ENCODE measurements around the gene PIEZO2. TPM values are rescaled to one million over a fixed set of nuclear protein-coding genes. Genes with fewer than 3 reads are reported as not detected.

Gene PIEZO2
- total and polyA plus RNA-seq, 2 experiments from 2014 or later = 24.5 to 70.8 TPM

- Histone ChIP-seq H2AFZ (no peak overlapping the region), H3K27me3 (no peaks in the 10 kb centered on the region), H3K4me2 (no peak overlapping the region), H3K4me1 (ENCODE audit: insufficient read depth) (peaks cover 14% of the 10 kb centered on the region), H3K9me2 (replicated peaks; ENCODE audit: insufficient read depth) (no peaks in the 10 kb centered on the region), H3K27ac (no peak overlapping the region), H3K9me3 (ENCODE audit: low read depth) (no peaks in the 10 kb centered on the region), H3K4me3 (no peak overlapping the region), H3K79me2 (peaks cover 2% of the 10 kb centered on the region), H4K20me1 (ENCODE audit: insufficient read depth, poor library complexity, severe bottlenecking) (no peaks in the 10 kb centered on the region), H3K36me3 (replicated peaks; ENCODE audit: insufficient read depth, low read depth) (no peaks in the 10 kb centered on the region)
- 69% methylated on average over 8 of the region's 8 CpGs for WGBS (ENCODE audit: low lambda C conversion rate, missing lambda C conversion rate)
- no peak for DNase-seq (ENCODE audit: low spot score)
- TF ChIP-seq EZH2phosphoT487 (IDR thresholded peaks at IDR 0.05; ENCODE audit: low read depth, severe bottlenecking, unreplicated experiment) = no peak
- TF ChIP-seq CTCF (IDR thresholded peaks at IDR 0.05; ENCODE audit: poor library complexity) = no peak
- no peak for TF ChIP-seq EZH2 (IDR thresholded peaks at IDR 0.05; ENCODE audit: borderline replicate concordance)
Measured at GRCh38 chr18:11055721-11056120, 93.6 kb downstream of the PIEZO2 start.

- no peaks in the 10 kb centered on the region for H4K20me1 ChIP-seq (ENCODE audit: insufficient read depth, poor library complexity, severe bottlenecking)
- WGBS (ENCODE audit: low lambda C conversion rate, missing lambda C conversion rate) = 57% methylated on average over 4 of the region's 4 CpGs
- no peaks in the 10 kb centered on the region for H3K36me3 ChIP-seq (replicated peaks; ENCODE audit: insufficient read depth, low read depth)
- H3K4me2 ChIP-seq = no peak overlapping the region
- H3K4me1 ChIP-seq (ENCODE audit: insufficient read depth) = peaks cover 18% of the 10 kb centered on the region
- H3K9me3 ChIP-seq (ENCODE audit: low read depth) = no peaks in the 10 kb centered on the region
- no peak overlapping the region for H3K4me3 ChIP-seq
- H3K79me2 ChIP-seq = peaks cover 2% of the 10 kb centered on the region
- no peak overlapping the region for H2AFZ ChIP-seq
- H3K27ac ChIP-seq = no peak overlapping the region
- TF ChIP-seq EZH2 (IDR thresholded peaks at IDR 0.05; ENCODE audit: borderline replicate concordance) = no peak
- peak; percentile 40 for TF ChIP-seq EZH2phosphoT487 (IDR thresholded peaks at IDR 0.05; ENCODE audit: low read depth, severe bottlenecking, unreplicated experiment)
- no peak for TF ChIP-seq CTCF (IDR thresholded peaks at IDR 0.05; ENCODE audit: poor library complexity)
- DNase-seq (ENCODE audit: low spot score) = peak; percentile 31
- no peaks in the 10 kb centered on the region for H3K9me2 ChIP-seq (replicated peaks; ENCODE audit: insufficient read depth)
- H3K27me3 ChIP-seq = no peaks in the 10 kb centered on the region
Measured at GRCh38 chr18:11054497-11054896, 94.9 kb downstream of the PIEZO2 start.

GRCh38 chr18:11053293-11053692, 96.1 kb downstream of the PIEZO2 start:
- no peaks in the 10 kb centered on the region for H3K27me3 ChIP-seq
- no peak overlapping the region for H3K27ac ChIP-seq
- H3K9me3 ChIP-seq (ENCODE audit: low read depth) = no peaks in the 10 kb centered on the region
- H3K4me3 ChIP-seq = no peak overlapping the region
- H4K20me1 ChIP-seq (ENCODE audit: insufficient read depth, poor library complexity, severe bottlenecking) = no peaks in the 10 kb centered on the region
- TF ChIP-seq EZH2 (IDR thresholded peaks at IDR 0.05; ENCODE audit: borderline replicate concordance) = no peak
- TF ChIP-seq CTCF (IDR thresholded peaks at IDR 0.05; ENCODE audit: poor library complexity) = no peak
- no peak for TF ChIP-seq EZH2phosphoT487 (IDR thresholded peaks at IDR 0.05; ENCODE audit: low read depth, severe bottlenecking, unreplicated experiment)
- H3K4me2 ChIP-seq = no peak overlapping the region
- H3K9me2 ChIP-seq (replicated peaks; ENCODE audit: insufficient read depth) = no peaks in the 10 kb centered on the region
- peaks cover 2% of the 10 kb centered on the region for H3K79me2 ChIP-seq
- no peaks in the 10 kb centered on the region for H3K36me3 ChIP-seq (replicated peaks; ENCODE audit: insufficient read depth, low read depth)
- no peak for DNase-seq (ENCODE audit: low spot score)
- no peak overlapping the region for H2AFZ ChIP-seq
- peaks cover 18% of the 10 kb centered on the region for H3K4me1 ChIP-seq (ENCODE audit: insufficient read depth)
- 97% methylated on average over 1 of the region's 1 CpG for WGBS (ENCODE audit: low lambda C conversion rate, missing lambda C conversion rate)

- Histone ChIP-seq H3K9me3 (ENCODE audit: low read depth) (no peaks in the 10 kb centered on the region), H3K27ac (peak overlapping the region; percentile 31), H3K27me3 (no peaks in the 10 kb centered on the region), H3K9me2 (replicated peaks; ENCODE audit: insufficient read depth) (no peaks in the 10 kb centered on the region), H3K4me3 (no peak overlapping the region), H3K36me3 (replicated peaks; ENCODE audit: insufficient read depth, low read depth) (no peaks in the 10 kb centered on the region), H2AFZ (no peak overlapping the region), H3K4me1 (ENCODE audit: insufficient read depth) (peaks cover 18% of the 10 kb centered on the region), H3K4me2 (no peak overlapping the region), H3K79me2 (peaks cover 2% of the 10 kb centered on the region), H4K20me1 (ENCODE audit: insufficient read depth, poor library complexity, severe bottlenecking) (no peaks in the 10 kb centered on the region)
- WGBS (ENCODE audit: low lambda C conversion rate, missing lambda C conversion rate) = 38% methylated on average over 3 of the region's 3 CpGs
- DNase-seq (ENCODE audit: low spot score) = peak; percentile 53
- TF ChIP-seq CTCF (IDR thresholded peaks at IDR 0.05; ENCODE audit: poor library complexity) (no peak), EZH2phosphoT487 (IDR thresholded peaks at IDR 0.05; ENCODE audit: low read depth, severe bottlenecking, unreplicated experiment) (no peak), EZH2 (IDR thresholded peaks at IDR 0.05; ENCODE audit: borderline replicate concordance) (no peak)
Measured at GRCh38 chr18:11052800-11053199, 96.6 kb downstream of the PIEZO2 start.

Data from hepatocyte (in vitro differentiated cells).